GM19328 (cell line): Measurements from ENCODE around the gene ADSS1.

ENCODE experiments used
- ATAC-seq: cut with Tn5 transposase; IDR thresholded peaks from one replicate; pipeline ENCODE4 v1.9.1; 2021; ENCODE audit warnings: mild to moderate bottlenecking, moderate library complexity; ENCODE audit not compliant: unreplicated experiment

Gene ADSS1

GRCh38 chr14:104697892-104698583, 26.0 kb upstream of the ADSS1 start:
- no peak for ATAC-seq

- no peak for ATAC-seq
These were observed 25.2 kb upstream of the ADSS1 start for GRCh38 chr14:104698688-104699425.

GRCh38 chr14:104699426-104699748, 24.6 kb upstream of the ADSS1 start:
- no peak for ATAC-seq

GRCh38 chr14:104700225-104700651, 23.8 kb upstream of the ADSS1 start:
- no peak for ATAC-seq

GRCh38 chr14:104700747-104701217, 23.2 kb upstream of the ADSS1 start:
- ATAC-seq: no peak

GRCh38 chr14:104701383-104702076, 22.5 kb upstream of the ADSS1 start:
- no peak for ATAC-seq

GRCh38 chr14:104702106-104702505, 21.9 kb upstream of the ADSS1 start:
- no peak for ATAC-seq

GRCh38 chr14:104702673-104703072, 21.4 kb upstream of the ADSS1 start:
- no peak for ATAC-seq

GRCh38 chr14:104703269-104703668, 20.8 kb upstream of the ADSS1 start:
- ATAC-seq: no peak

GRCh38 chr14:104704252-104704651, 19.8 kb upstream of the ADSS1 start:
- ATAC-seq: no peak

- ATAC-seq: no peak
These were observed 18.5 kb upstream of the ADSS1 start for GRCh38 chr14:104705340-104706047.

- ATAC-seq: no peak
These were observed 17.1 kb upstream of the ADSS1 start for GRCh38 chr14:104706733-104707607.

- ATAC-seq: no peak
These were observed 16.1 kb upstream of the ADSS1 start for GRCh38 chr14:104707608-104708595.

- ATAC-seq: no peak
These were observed 15.3 kb upstream of the ADSS1 start for GRCh38 chr14:104708606-104709268.

- ATAC-seq: no peak
These were observed 14.5 kb upstream of the ADSS1 start for GRCh38 chr14:104709387-104710039.

- ATAC-seq: no peak
These were observed 13.8 kb upstream of the ADSS1 start for GRCh38 chr14:104710071-104710735.
